ENCODE data around the gene TMEM192.
"Not testable (repeated sequence)": the region's sequence is repeated elsewhere in the genome, so short reads cannot be mapped to it uniquely, and the experiment has no call there.

Gene TMEM192

DNA sequence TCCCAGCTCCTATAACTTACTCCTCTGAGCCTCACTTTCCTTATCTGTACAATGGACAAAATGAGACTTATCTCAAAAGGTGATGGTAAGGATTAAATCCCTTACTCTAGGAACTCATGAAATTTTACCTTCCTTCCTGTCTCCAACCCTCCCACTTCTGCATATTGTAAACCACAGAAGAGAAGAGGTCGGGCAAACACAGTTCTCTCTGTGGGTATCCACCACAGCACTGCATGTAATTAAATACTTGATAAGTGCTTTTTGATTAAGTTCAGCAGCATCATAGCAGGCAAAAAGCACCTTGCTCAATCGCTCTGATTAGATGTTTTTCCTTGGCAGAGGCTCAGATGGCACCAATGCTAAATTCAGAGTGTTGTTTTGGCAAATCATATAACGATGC is 17.3 kb upstream of the TMEM192 start:
- no peak for DNase-seq
- H3K14ac ChIP-seq (ENCODE audit: low read length): no peak overlapping the region
- H3K18ac ChIP-seq (ENCODE audit: low read length): no peak overlapping the region
- no peak overlapping the region for H3K23ac ChIP-seq (ENCODE audit: low read length)
- no peaks in the 10 kb centered on the region for H3K4me1 ChIP-seq (ENCODE audit: control insufficient read depth in 1 of 2, insufficient read depth in 2 of 2, low read length in 2 of 2)
- no peaks in the 10 kb centered on the region for H3K27me3 ChIP-seq (ENCODE audit: insufficient read depth, low read length)
- no peak overlapping the region for H4K12ac ChIP-seq (ENCODE audit: low read depth, low read length)
- H4K91ac ChIP-seq (ENCODE audit: low read depth, low read length): no peak overlapping the region
- H3K4ac ChIP-seq (ENCODE audit: low read depth, low read length): no peak overlapping the region
- H2AK5ac ChIP-seq (ENCODE audit: low read length): no peak overlapping the region
- no peaks in the 10 kb centered on the region for H3K79me2 ChIP-seq (ENCODE audit: control insufficient read depth, insufficient read depth, low read length, poor library complexity)
- H2BK120ac ChIP-seq (ENCODE audit: insufficient read depth, low read length, poor library complexity): no peak overlapping the region
- no peak overlapping the region for H4K8ac ChIP-seq (ENCODE audit: low read depth, low read length)
- no peaks in the 10 kb centered on the region for H3K36me3 ChIP-seq (ENCODE audit: control insufficient read depth in 1 of 2, insufficient read depth in 2 of 2, low read length in 2 of 2)
- H2BK12ac ChIP-seq (ENCODE audit: low read length): no peak overlapping the region
- no peak overlapping the region for H2AFZ ChIP-seq (ENCODE audit: insufficient read depth, low read length, poor library complexity)
- WGBS (ENCODE audit: extremely low coverage, insufficient coverage, insufficient read length): no CpG with 5 or more reads among the region's 3 CpGs
- no peak overlapping the region for H3K4me2 ChIP-seq (ENCODE audit: low read length)
- H3K4me3 ChIP-seq (ENCODE audit: low read depth, low read length): no peak overlapping the region
- H2BK5ac ChIP-seq (ENCODE audit: low read depth, low read length, poor library complexity): no peak overlapping the region
- no peak overlapping the region for H3K9ac ChIP-seq (ENCODE audit: low read length)
- no peaks in the 10 kb centered on the region for H3K79me1 ChIP-seq (ENCODE audit: low read length)
- H3K27ac ChIP-seq (ENCODE audit: low read depth, low read length): no peak overlapping the region
- peaks cover 2% of the 10 kb centered on the region for H3K9me3 ChIP-seq (ENCODE audit: insufficient read depth, low read depth, low read length)

DNA sequence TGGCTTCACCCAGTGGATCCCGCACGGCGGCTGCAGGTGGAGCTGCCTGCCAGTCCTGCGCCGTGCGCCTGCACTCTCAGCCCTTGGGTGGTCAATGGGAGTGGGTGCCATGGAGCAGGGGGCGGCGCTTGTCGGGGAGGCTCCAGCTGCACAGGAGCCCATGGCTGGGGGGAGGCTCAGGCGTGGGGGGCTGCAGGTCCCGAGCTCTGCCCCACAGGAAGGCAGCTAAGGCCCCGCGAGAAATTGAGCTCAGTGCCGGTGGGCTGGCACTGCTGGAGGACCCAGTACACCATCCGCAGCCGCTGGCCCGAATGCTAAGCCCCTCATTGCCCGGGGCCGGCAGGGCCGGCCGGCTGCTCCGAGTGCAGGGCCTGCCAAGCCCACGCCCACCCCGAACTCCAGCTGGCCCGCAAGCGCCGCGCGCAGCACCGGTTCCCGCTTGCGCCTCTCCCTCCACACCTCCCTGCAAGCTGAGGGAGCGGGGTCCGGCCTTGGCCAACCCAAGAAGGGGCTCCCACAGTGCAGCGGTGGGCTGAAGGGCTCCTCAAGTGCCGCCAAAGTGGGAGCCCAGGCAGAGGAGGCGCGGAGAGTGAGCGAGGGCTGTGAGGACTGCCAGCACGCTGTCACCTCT is 13.3 kb upstream of the TMEM192 start:
- not testable (repeated sequence) for H3K79me1 ChIP-seq (ENCODE audit: low read length); H4K12ac ChIP-seq (ENCODE audit: low read depth, low read length); H4K91ac ChIP-seq (ENCODE audit: low read depth, low read length); H2AFZ ChIP-seq (ENCODE audit: insufficient read depth, low read length, poor library complexity); H2BK120ac ChIP-seq (ENCODE audit: insufficient read depth, low read length, poor library complexity); H3K23ac ChIP-seq (ENCODE audit: low read length); H3K27ac ChIP-seq (ENCODE audit: low read depth, low read length); H3K9ac ChIP-seq (ENCODE audit: low read length); H3K4me3 ChIP-seq (ENCODE audit: low read depth, low read length); H4K8ac ChIP-seq (ENCODE audit: low read depth, low read length); H3K9me3 ChIP-seq (ENCODE audit: insufficient read depth, low read depth, low read length); H3K14ac ChIP-seq (ENCODE audit: low read length); H3K4me2 ChIP-seq (ENCODE audit: low read length); H3K79me2 ChIP-seq (ENCODE audit: control insufficient read depth, insufficient read depth, low read length, poor library complexity); H2BK5ac ChIP-seq (ENCODE audit: low read depth, low read length, poor library complexity); DNase-seq; H3K18ac ChIP-seq (ENCODE audit: low read length); H3K27me3 ChIP-seq (ENCODE audit: insufficient read depth, low read length); H3K36me3 ChIP-seq (ENCODE audit: control insufficient read depth in 1 of 2, insufficient read depth in 2 of 2, low read length in 2 of 2); H2BK12ac ChIP-seq (ENCODE audit: low read length); H3K4ac ChIP-seq (ENCODE audit: low read depth, low read length); H3K4me1 ChIP-seq (ENCODE audit: control insufficient read depth in 1 of 2, insufficient read depth in 2 of 2, low read length in 2 of 2); H2AK5ac ChIP-seq (ENCODE audit: low read length)
- WGBS (ENCODE audit: extremely low coverage, insufficient coverage, insufficient read length): no CpG with 5 or more reads among the region's 40 CpGs

DNA sequence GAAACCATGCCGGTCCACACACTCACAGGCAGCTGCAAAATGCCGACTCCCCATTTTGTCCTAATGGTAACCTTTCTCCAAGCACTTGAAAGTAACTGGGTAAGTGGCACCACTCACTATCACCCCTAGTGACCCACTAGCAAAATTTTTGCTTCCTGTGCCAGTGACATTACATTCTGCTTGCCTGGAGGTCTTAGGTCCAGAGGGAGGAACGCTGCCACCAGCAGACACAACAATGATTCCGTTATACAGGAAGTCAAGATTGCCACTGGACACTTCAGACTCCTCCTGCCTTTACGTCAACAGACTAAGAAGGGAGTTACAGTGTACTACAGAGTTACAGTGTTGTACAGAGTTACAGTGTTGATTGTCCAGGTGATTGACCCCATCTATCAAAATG is 11.8 kb upstream of the TMEM192 start:
- Histone ChIP-seq H3K79me1 (ENCODE audit: low read length) (no peaks in the 10 kb centered on the region), H2BK5ac (ENCODE audit: low read depth, low read length, poor library complexity) (no peak overlapping the region), H3K9ac (ENCODE audit: low read length) (no peak overlapping the region)

GRCh38 chr4:165118256-165118909 is 5.7 kb upstream of the TMEM192 start:
- H3K9ac ChIP-seq (ENCODE audit: low read length): no peak overlapping the region
- H2BK120ac ChIP-seq (ENCODE audit: insufficient read depth, low read length, poor library complexity): no peak overlapping the region
- H3K18ac ChIP-seq (ENCODE audit: low read length): no peak overlapping the region
- no peak for DNase-seq
- H3K9me3 ChIP-seq (ENCODE audit: insufficient read depth, low read depth, low read length): no peaks in the 10 kb centered on the region
- no peaks in the 10 kb centered on the region for H3K27me3 ChIP-seq (ENCODE audit: insufficient read depth, low read length)
- H4K8ac ChIP-seq (ENCODE audit: low read depth, low read length): no peak overlapping the region
- no peak overlapping the region for H2AFZ ChIP-seq (ENCODE audit: insufficient read depth, low read length, poor library complexity)
- H3K4ac ChIP-seq (ENCODE audit: low read depth, low read length): no peak overlapping the region
- no peaks in the 10 kb centered on the region for H3K79me2 ChIP-seq (ENCODE audit: control insufficient read depth, insufficient read depth, low read length, poor library complexity)
- H2AK5ac ChIP-seq (ENCODE audit: low read length): no peak overlapping the region
- no peaks in the 10 kb centered on the region for H3K79me1 ChIP-seq (ENCODE audit: low read length)
- H2BK12ac ChIP-seq (ENCODE audit: low read length): no peak overlapping the region
- no peak overlapping the region for H3K4me3 ChIP-seq (ENCODE audit: low read depth, low read length)
- H3K27ac ChIP-seq (ENCODE audit: low read depth, low read length): no peak overlapping the region
- H3K36me3 ChIP-seq (ENCODE audit: control insufficient read depth in 1 of 2, insufficient read depth in 2 of 2, low read length in 2 of 2): no peaks in the 10 kb centered on the region
- no peak overlapping the region for H3K4me2 ChIP-seq (ENCODE audit: low read length)
- no peak overlapping the region for H2BK5ac ChIP-seq (ENCODE audit: low read depth, low read length, poor library complexity)
- H4K12ac ChIP-seq (ENCODE audit: low read depth, low read length): no peak overlapping the region
- H3K4me1 ChIP-seq (ENCODE audit: control insufficient read depth in 1 of 2, insufficient read depth in 2 of 2, low read length in 2 of 2): peaks cover 3 to 4% of the 10 kb centered on the region in 2 experiments
- no peak overlapping the region for H3K14ac ChIP-seq (ENCODE audit: low read length)
- H4K91ac ChIP-seq (ENCODE audit: low read depth, low read length): no peak overlapping the region
- H3K23ac ChIP-seq (ENCODE audit: low read length): no peak overlapping the region
- no CpG with 5 or more reads among the region's 4 CpGs for WGBS (ENCODE audit: extremely low coverage, insufficient coverage, insufficient read length)

More for the DNA sequence above, 11.8 kb upstream of the TMEM192 start:
- Histone ChIP-seq H4K91ac (ENCODE audit: low read depth, low read length) (no peak overlapping the region), H3K4me3 (ENCODE audit: low read depth, low read length) (no peak overlapping the region), H3K4me1 (ENCODE audit: control insufficient read depth in 1 of 2, insufficient read depth in 2 of 2, low read length in 2 of 2) (no peaks in the 10 kb centered on the region), H2AK5ac (ENCODE audit: low read length) (no peak overlapping the region), H3K18ac (ENCODE audit: low read length) (no peak overlapping the region), H2BK120ac (ENCODE audit: insufficient read depth, low read length, poor library complexity) (no peak overlapping the region), H3K27ac (ENCODE audit: low read depth, low read length) (no peak overlapping the region), H3K23ac (ENCODE audit: low read length) (no peak overlapping the region), H3K9me3 (ENCODE audit: insufficient read depth, low read depth, low read length) (peaks cover 2% of the 10 kb centered on the region), H4K8ac (ENCODE audit: low read depth, low read length) (no peak overlapping the region), H3K36me3 (ENCODE audit: control insufficient read depth in 1 of 2, insufficient read depth in 2 of 2, low read length in 2 of 2) (no peaks in the 10 kb centered on the region), H3K27me3 (ENCODE audit: insufficient read depth, low read length) (no peaks in the 10 kb centered on the region), H4K12ac (ENCODE audit: low read depth, low read length) (no peak overlapping the region), H3K14ac (ENCODE audit: low read length) (no peak overlapping the region), H2BK12ac (ENCODE audit: low read length) (no peak overlapping the region), H2AFZ (ENCODE audit: insufficient read depth, low read length, poor library complexity) (no peak overlapping the region), H3K4me2 (ENCODE audit: low read length) (no peak overlapping the region), H3K79me2 (ENCODE audit: control insufficient read depth, insufficient read depth, low read length, poor library complexity) (no peaks in the 10 kb centered on the region), H3K4ac (ENCODE audit: low read depth, low read length) (no peak overlapping the region)
- DNase-seq: peak in 1 of 2 donors; percentile 10
- no CpG with 5 or more reads among the region's 5 CpGs for WGBS (ENCODE audit: extremely low coverage, insufficient coverage, insufficient read length)

All from trophoblast cell (in vitro differentiated cells and primary cell).